Omental fat pad (tissue), 4 donors: ENCODE data around the gene PHACTR3. TPM values are rescaled to one million over a fixed set of nuclear protein-coding genes. Genes with fewer than 3 reads are reported as not detected.

Source experiments
- ATAC-seq: fragments of 150-250 bp; one replicate; pipeline ENCODE4 v1.9.1; 2016; ENCODE audit warnings: mild to moderate bottlenecking, moderate library complexity; ENCODE audit not compliant: low FRiP score
- DNase-seq: peaks from one replicate; pipeline ENCODE4 v3.0.0-alpha.2; 2019; ENCODE audit warnings: low spot score
- CTCF ChIP-seq, 3 donors: fragments of 450-650 bp; IDR thresholded peaks; one replicate each; pipeline ENCODE4 v1.5.1; 2016 to 2017; ENCODE audit warnings: antibody characterized with exemption in 3 of 3, mild to moderate bottlenecking in 3 of 3, moderate library complexity in 2 of 3
- total RNA-seq, 4 donors: library from RNA; depleted of rRNA; stranded (reverse); fragments of >200 nt; gene quantifications; one replicate each; pipeline ENCODE4 v1.1.0, GENCODE V29; 2016

The PHACTR3 gene
- total RNA-seq, 4 donors from 2014 or later = 0.19 to 10.6 (median 1.4) TPM; not detected in 1

- TF ChIP-seq CTCF (IDR thresholded peaks at IDR 0.05) = no peak
- no peak for ATAC-seq
- DNase-seq = no peak
Measured at GRCh38 chr20:59778615-59779200, 174.4 kb downstream of the PHACTR3 start.

GRCh38 chr20:59779656-59780380 is 175.5 kb downstream of the PHACTR3 start:
- no peak for TF ChIP-seq CTCF (IDR thresholded peaks at IDR 0.05)
- ATAC-seq = no peak
- no peak for DNase-seq

GRCh38 chr20:59780494-59781185 is 176.3 kb downstream of the PHACTR3 start:
- DNase-seq (no peak), ATAC-seq (no peak)
- no peak for TF ChIP-seq CTCF (IDR thresholded peaks at IDR 0.05)

GRCh38 chr20:59781226-59781625 is 176.9 kb downstream of the PHACTR3 start:
- no peak for ATAC-seq
- no peak for DNase-seq

GRCh38 chr20:59782986-59783640 is 178.8 kb downstream of the PHACTR3 start:
- DNase-seq (peak; percentile 44), ATAC-seq (peak; percentile 48)
- peak in 1 of 3 donors; percentile 34 for TF ChIP-seq CTCF (IDR thresholded peaks at IDR 0.05)

More at GRCh38 chr20:59781226-59781625, 176.9 kb downstream of the PHACTR3 start:
- TF ChIP-seq CTCF (IDR thresholded peaks at IDR 0.05) = no peak

GRCh38 chr20:59783641-59784010 is 179.3 kb downstream of the PHACTR3 start:
- DNase-seq (no peak), ATAC-seq (no peak)
- TF ChIP-seq CTCF (IDR thresholded peaks at IDR 0.05) = no peak
